GM18507 (cell line): ENCODE results near the gene KRT4.

ENCODE experiments used
- DNase-seq: peaks from one replicate; pipeline ENCODE4 v3.0.0; 2011; ENCODE audit warnings: low read depth; ENCODE audit not compliant: insufficient read length; ENCODE audit errors: extremely low spot score
- FAIRE-seq: peaks from 2 replicates; lab custom pipeline; 2011; peaks lifted over from hg19 to GRCh38; lab: Jason Lieb, UNC

The KRT4 gene

GRCh38 chr12:52837781-52838608 lies 24.1 kb upstream of the KRT4 start:
- FAIRE-seq = no peak

GRCh38 chr12:52837413-52837741 lies 23.5 kb upstream of the KRT4 start:
- DNase-seq (no peak), FAIRE-seq (no peak)

More at GRCh38 chr12:52837781-52838608, 24.1 kb upstream of the KRT4 start:
- no peak for DNase-seq

GRCh38 chr12:52836491-52837412 lies 22.8 kb upstream of the KRT4 start:
- DNase-seq (no peak), FAIRE-seq (no peak)

- no peak for FAIRE-seq
- DNase-seq = no peak
These were observed 22.1 kb upstream of the KRT4 start for GRCh38 chr12:52836042-52836466.

GRCh38 chr12:52835271-52836041 lies 21.5 kb upstream of the KRT4 start:
- no peak for FAIRE-seq
- DNase-seq = no peak

DNA sequence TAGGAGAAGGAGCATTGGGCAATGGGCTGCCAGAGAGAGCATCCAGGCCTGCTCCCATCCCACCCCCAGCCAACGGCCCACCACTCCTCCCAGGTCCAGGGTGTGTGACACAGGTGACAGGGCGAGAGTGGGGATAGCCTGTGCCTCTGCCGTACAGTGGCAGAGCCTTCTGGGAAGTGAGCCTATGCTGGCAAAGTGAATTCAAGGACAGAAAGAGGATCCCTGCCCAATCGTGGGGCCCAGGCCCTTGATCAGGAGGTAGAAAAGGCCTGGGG lies 20.7 kb upstream of the KRT4 start:
- FAIRE-seq (no peak), DNase-seq (no peak)

- DNase-seq (no peak), FAIRE-seq (no peak)
These were observed 20.2 kb upstream of the KRT4 start, which contains the start of gene KRT79 for GRCh38 chr12:52833922-52834726. TSS of gene KRT79 (minus strand) at chr12:52834311. CDS start at chr12:52834260, 51 bp downstream.

DNA sequence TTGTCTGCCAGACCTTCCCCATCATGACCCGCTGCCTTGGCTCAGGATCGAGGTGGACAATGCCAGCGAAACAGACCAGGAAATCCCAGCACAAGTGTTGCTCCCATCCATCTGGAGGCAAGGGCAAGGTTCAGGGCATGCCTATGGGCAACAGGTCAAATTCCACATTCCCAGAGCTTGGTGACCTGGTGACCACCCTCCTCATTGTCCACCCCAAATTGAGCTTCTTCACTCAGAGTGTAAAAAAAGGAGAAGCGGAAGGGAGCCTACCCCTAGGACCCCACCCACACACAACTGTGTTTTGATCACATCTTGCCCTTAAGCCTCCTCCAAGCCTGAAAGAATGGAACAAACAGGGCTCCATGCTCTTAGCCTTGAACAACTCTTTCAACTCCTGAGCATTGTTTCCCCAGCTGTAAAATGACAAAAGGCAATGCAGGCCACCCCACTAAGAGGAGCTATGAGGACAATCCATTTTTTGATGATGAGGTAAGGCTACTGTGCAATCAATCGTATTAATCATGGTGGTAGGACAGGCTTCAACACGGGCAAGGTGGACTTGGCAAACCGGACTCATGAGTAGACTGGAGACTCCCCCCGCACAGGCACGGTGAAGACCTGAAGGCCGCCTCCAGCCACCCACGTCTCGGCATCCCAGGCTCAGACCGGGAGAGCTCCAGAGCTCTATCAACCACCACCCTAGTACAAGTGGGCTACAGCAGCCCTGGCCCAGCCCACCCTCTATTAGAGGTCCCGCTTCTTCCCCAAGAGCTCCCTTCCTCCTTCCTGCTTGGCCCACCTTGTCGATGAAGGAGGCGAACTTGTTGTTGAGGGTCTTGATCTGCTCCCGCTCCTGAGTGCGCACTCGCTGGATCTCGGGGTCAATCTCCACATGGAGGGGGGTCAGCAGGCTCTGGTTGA lies 19.3 kb upstream of the KRT4 start:
- DNase-seq (no peak), FAIRE-seq (no peak)

GRCh38 chr12:52832451-52832850 lies 18.5 kb upstream of the KRT4 start:
- FAIRE-seq = no peak

GRCh38 chr12:52831251-52831650 lies 17.3 kb upstream of the KRT4 start:
- DNase-seq (no peak), FAIRE-seq (no peak)

More at GRCh38 chr12:52832451-52832850, 18.5 kb upstream of the KRT4 start:
- DNase-seq = no peak

DNA sequence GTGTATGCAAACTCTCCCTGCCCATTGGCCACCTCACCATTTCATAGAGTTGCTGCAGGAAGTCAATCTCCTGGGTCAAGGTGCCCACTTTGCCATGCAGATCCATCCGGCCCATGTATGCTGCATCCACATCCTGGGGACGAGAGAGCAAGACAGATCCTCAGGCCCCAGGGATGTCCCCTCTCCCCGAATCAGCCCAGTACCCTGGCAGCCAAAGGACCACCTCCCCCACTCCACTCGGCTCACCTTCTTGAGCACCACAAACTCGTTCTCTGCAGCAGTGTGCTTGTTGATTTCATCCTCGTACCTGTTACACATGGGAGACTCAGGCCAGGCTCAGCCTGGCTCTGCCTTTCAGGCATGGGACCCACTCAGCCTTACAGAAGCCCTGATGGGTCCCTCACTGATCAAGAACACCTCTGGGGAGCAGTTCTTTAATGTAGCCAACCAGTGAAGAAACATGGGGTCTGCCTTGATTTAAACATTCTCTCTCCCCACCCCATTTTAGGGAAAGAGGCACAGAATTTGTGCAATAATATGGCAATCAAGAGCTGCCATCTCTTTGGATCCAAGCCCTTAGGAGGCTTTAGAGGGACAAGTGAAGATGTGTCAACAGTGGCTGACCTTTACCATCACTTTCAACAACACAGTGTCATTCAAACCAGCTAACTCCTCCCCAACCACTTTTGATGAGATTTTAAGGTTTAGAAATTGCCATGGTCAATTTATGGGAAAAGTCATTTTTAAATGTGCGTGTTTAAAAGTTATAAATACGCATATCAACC lies 16.3 kb upstream of the KRT4 start:
- FAIRE-seq = no peak
- no peak for DNase-seq

DNA sequence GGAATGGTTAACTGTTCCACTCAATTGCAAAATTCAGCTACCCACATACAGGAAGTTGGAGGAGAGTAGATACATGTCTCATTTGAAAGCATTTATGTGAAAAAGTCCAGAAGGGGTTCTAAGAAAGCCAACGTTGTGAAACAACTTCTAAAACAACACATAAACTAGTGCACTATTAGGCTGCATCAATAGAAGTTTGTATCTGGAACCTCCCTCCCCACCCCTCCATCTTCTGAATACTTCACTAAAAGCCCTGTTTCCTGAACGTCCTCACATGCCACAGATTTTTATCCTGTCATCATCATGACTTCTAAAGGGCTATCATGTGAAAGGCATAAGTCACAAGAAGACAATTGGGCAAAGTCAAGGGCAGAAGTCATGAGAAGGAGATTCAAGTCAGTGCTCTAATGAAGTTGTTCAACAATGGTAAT lies 14.7 kb upstream of the KRT4 start:
- no peak for DNase-seq
- FAIRE-seq = no peak

GRCh38 chr12:52828156-52828555 lies 14.2 kb upstream of the KRT4 start:
- DNase-seq (no peak), FAIRE-seq (peak; percentile 38)

GRCh38 chr12:52827499-52828090 lies 13.7 kb upstream of the KRT4 start:
- DNase-seq (no peak), FAIRE-seq (no peak)

- FAIRE-seq = no peak
These were observed 12.9 kb upstream of the KRT4 start for GRCh38 chr12:52826611-52827498.

GRCh38 chr12:52825961-52826360 lies 12.0 kb upstream of the KRT4 start:
- no peak for FAIRE-seq
- DNase-seq = no peak

More at GRCh38 chr12:52826611-52827498, 12.9 kb upstream of the KRT4 start:
- no peak for DNase-seq
